NCI-H2171 (cell line): ENCODE measurements around the gene MPPED2.
A peak's percentile ranks its signal among the peaks of the same experiment; 100 is the strongest.

Source experiments
- DNase-seq: peaks from one replicate; lab custom pipeline; 2025; lab: John Stamatoyannopoulos, UW

The MPPED2 gene

DNA sequence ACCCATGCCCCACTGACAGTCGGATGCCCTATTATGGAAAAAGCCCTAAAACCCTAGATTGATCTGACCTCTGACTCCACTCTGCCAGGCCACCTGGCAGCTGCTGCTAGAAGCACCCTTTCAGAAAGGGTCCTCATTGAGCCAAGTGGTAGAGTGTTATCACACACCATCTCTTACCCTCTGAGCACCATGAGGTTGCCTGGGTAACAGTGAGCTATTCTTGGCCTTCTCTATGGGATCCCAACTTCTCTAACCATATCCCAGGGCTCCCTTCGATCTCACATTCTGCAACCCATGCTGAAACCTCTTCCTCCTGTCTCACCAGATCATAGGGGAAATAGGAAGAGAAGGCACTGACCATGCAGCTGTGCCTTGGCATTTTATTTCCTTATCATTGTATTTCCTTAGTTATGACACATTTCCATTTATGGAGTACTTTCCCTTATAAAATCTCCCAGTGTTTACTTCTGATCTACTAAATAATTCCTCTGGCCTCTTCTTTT lies 52.7 kb downstream of the MPPED2 start:
- no peak for DNase-seq

DNA sequence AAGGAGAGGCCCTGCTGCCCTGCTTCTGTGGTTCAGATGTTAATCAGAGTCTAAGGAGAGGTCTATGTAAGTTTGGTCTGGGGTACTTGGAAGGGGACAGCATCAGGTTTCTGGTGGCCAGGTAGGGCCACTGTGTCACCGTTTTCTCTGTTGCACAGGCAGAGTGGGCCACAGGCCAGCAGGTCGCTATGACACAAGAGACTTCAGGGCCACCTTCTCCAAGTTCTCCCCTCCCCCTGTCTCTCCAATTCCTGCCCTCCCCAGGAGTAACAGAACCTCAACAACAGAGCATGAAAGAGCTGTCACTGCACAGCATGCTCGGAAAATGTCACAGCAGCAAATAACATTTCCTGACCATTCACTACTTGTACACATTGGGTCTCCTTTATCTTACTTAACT lies 58.6 kb downstream of the MPPED2 start:
- DNase-seq, result no peak

DNA sequence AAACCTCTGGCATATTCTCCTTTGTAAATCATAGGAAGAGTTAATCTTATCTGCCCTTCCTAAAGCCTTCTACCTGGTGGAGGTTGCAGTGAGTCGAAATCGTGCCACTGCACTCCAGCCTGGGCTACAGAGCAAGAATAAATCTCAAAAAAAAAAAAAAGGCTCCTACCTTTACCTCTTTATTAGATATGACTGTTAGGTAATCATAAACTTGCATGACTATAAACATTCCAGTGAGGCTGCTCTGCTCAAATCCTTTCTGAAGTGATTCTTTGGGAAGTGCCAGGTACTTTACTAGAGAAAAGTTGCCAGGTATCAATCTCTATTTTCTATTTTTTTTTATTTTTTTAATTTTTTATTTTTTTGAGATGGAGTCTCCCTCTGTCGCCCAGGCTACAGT lies 59.6 kb downstream of the MPPED2 start:
- no peak for DNase-seq

- DNase-seq, result no peak
Observed at GRCh38 chr11:30522536-30523243, 63.5 kb downstream of the MPPED2 start.

- DNase-seq, result no peak
Observed at GRCh38 chr11:30521297-30522071, 64.7 kb downstream of the MPPED2 start.

- no peak for DNase-seq
Observed at GRCh38 chr11:30513087-30513486, 73.1 kb downstream of the MPPED2 start.

DNA sequence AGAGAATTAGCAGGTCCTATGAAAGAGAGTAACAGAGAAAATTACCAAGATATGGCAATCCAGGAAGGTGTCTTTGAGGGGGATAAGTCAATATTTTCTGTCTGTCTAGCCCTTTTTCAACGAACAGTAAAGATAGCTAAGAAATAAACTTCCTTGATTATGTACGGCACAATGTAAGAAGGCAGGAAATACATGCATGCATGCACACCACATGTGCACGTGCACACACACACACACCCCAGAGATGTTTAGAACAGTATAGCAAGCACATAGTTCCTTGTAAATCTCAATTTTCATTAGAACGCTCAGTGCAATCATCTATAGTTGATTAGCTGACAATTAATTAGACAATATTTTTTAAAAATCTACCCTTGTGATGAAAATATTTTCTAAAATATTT lies 74.7 kb downstream of the MPPED2 start:
- no peak for DNase-seq

- no peak for DNase-seq
Observed at GRCh38 chr11:30510750-30511149, 75.4 kb downstream of the MPPED2 start.

DNA sequence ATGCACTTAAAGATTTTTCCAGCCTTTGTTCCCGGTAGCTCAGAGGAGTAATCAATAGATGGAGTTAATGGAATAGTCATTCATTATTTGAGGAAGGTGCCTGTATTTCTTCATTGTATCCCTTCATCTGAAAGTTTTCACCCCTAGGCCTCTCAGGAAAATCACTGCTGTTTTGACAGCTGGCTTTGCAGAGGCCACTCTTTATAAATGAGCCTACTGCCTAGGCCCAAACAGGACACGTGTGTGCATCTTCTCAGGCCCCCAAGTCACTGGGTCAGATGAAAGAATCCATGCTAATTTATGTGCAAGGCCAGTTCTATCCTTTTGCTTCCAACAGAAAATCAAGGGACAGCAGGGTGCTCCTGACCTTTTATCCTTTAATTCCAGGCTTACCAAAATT lies 76.8 kb downstream of the MPPED2 start:
- DNase-seq, result no peak

- DNase-seq, result no peak
Observed at GRCh38 chr11:30508594-30508993, 77.6 kb downstream of the MPPED2 start.

DNA sequence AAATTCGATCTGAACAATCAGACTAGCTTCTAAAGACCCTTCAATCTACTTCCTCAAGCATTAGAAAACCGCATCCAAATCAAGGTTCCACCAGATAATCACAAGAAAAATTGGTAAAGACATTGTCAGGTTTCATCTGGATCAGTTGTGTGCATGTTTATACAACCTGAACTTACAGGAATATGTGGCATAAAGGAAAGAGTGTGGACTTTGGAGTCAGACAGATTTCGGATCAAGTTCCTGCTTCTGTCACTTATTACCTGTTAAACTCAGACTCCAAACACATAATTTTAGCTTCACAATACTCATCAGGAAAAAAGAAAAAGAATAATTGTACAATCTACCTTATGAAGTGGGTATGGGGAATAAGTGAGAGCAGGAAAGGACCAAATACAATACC lies 80.5 kb downstream of the MPPED2 start:
- no peak for DNase-seq

DNA sequence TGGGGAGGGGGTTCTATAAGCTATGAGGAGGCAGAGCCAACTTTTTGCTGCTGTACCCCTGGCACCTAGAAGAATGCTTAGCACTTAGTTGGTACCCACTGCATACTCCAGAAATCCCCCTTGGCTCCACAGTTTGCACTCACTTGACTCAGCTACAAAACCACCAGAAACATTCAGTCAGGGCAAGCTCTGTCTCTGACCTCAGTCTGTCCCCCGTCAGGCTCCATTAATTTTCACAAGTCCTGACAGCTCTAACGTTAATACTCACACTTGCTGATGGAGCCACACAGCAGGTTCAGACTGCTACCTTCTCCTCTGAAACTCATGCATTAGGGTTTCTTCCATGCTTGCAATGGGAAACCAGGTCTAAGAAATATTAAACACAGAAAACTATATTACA lies 81.7 kb downstream of the MPPED2 start:
- DNase-seq, result no peak

GRCh38 chr11:30503156-30503555 lies 83.0 kb downstream of the MPPED2 start:
- DNase-seq, result no peak

DNA sequence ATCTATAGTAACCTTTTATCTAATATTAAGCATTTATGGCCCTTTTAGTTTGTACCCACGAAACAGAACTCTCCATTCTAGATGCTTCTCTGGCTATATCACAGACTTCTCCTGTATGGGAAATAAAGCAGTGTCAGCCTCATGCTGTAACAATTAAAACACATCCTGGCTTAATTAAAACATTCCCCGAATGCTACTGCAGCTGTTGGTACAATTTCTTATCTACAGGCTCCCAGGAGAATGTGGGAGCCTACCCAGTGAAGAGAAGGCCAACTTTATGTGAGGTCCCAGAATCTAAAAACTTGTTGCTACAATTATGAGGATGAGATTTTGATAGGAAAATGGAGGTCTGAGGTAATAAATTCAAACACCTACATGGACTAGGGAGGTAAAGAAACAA lies 83.8 kb downstream of the MPPED2 start:
- DNase-seq, result no peak

DNA sequence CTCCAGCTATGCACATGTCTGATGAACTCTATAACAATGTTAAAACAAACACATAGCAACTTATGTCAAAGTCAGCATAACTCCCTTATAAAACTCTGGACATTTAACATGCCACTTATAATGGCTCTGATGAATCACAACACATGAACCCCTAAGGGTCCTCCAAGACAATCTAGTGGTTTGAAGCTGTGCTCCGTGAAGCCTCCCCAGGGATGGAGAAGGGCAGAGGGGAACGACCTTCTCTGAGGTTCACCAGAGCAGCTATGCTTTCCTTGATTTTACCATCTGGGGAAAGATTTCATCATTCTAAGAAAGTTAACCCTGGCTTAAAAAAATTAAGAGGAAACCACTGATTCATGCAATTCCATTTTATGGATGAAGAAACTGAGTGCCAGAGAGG lies 84.4 kb downstream of the MPPED2 start:
- no peak for DNase-seq

DNA sequence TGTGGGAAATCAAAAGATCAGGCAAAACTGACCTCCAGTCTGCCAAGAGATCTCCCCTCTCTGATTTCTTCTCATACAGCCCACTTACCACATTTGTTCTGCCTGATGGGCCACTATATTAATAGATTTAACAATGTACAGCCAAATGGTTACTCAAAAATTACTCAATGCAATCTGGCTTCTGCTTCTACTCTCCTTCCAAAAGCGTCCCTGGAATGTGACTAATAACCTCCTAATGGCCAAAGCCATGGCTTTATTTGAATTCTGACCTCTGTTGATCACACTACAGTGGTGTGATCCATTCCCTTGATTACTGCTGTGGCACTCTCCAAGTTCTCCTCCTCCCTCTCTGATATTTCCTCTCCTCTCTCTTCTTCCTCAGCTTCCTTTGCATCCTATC lies 86.2 kb downstream of the MPPED2 start:
- DNase-seq, result no peak

DNA sequence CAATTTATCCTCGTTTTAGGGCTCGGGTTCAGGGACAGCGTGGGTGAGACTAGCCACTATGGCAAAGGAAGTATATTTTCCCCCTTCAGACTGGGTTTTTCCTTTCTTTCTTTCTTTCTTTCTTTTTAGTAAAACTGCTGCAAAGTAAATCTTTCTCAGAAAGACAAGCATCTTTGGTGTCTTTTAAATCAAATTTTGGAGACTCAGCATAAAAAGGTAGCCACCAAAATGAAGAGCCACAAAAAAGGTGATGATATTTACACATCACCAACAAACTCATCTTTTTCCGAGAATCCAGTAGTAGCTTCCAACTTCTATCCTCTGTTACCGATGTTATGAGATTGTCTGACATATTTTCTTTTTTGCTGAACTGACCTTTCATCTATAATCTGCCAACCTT lies 88.6 kb downstream of the MPPED2 start:
- DNase-seq, result no peak

DNA sequence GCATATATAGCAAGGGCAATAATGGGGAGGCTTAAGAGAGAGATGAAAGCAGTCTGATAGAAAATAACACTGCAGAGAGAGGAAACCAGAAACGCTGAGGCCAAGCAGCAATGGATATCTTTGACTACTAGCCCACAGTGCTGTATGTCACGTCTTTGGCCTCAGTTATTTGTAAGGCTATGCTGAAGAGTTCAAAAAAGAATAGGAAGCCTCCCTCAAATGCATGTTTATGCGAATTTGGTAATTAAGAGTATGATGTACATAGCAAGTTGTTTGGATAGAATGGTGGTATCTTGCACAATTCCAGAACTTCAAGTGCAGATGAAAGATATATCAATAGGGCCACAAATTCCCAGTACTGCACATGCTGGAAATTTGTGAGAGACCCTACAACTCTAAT lies 89.2 kb downstream of the MPPED2 start:
- DNase-seq, result no peak

DNA sequence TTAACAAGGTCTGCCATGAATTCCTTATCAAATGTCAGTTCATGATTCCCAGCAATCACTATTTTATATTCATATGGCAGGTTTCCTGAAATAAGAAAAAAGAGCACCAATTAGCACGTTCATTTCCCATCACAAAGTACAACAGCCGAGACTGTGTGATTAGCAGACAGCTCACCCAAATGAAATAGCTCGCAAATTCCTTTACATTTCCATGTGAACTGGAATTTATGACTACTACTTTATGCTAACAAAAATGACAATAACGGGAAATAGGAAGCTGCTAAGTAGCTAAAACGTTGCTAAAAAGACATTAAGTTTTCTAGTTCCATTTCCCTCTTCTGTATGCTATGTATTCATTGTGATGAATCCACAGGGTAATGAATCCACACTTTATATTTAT lies 90.7 kb downstream of the MPPED2 start:
- no peak for DNase-seq

- no peak for DNase-seq
Observed at GRCh38 chr11:30489511-30489910, 96.6 kb downstream of the MPPED2 start.

DNA sequence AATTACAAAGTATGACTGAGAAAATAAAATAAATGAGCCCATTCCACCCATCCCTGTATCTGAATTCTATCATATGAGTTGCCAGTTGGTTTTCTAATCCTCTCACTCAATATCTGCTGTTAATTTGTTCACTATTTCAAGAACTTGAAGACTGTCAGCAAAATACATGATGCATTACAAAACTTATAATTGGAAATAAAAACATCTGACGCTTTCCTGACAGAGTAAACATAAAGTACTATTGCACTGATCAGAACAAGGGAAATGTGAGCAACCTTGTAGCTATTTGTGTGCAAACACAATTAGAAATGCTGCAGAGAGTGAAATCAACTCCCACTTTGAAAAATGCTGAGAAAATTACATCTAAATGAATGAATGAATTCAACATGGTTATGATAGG lies 97.1 kb downstream of the MPPED2 start:
- DNase-seq, result no peak

GRCh38 chr11:30488304-30488998 lies 97.7 kb downstream of the MPPED2 start:
- peak; percentile 87 for DNase-seq
